Stomach (tissue), 9 donors: Measurements from ENCODE around the gene ETNK2. TPM values are rescaled to one million over a fixed set of nuclear protein-coding genes. Genes with fewer than 3 reads are reported as not detected.
A peak's percentile ranks its signal among the peaks of the same experiment; 100 is the strongest.

Experiments
- DNase-seq, 2 donors: peaks; one replicate each; pipeline versions ENCODE4 v3.0.0 to v3.0.0-alpha.2; 2013 to 2019
- H3K27ac ChIP-seq, 5 donors: fragments of 200-600 bp in 4 of 5; sonication (generic) in 4 of 5; one replicate each; pipeline ENCODE4 v1.5.1; 2013 to 2019; ENCODE audit warnings: mild to moderate bottlenecking in 1 of 5, moderate library complexity in 1 of 5
- H3K27me3 ChIP-seq, 3 donors: fragments of 200-600 bp; sonication (generic); one replicate each; pipeline ENCODE4 v1.5.1; 2017 to 2019; ENCODE audit warnings: mixed run types in 1 of 3
- H3K36me3 ChIP-seq, 4 donors: fragments of 200-600 bp; sonication (generic); 1 replicate in 3 of 4; 2 replicates in 1 of 4; pipeline ENCODE4 v1.5.1; 2016 to 2019
- H3K4me1 ChIP-seq, 4 donors: fragments of 200-600 bp; sonication (generic); one replicate each; pipeline ENCODE4 v1.5.1; 2016 to 2019
- H3K4me3 ChIP-seq, 4 donors: fragments of 200-600 bp; sonication (generic) in 3 of 4; one replicate each; pipeline ENCODE4 v1.5.1; 2016 to 2019; ENCODE audit warnings: mild to moderate bottlenecking in 1 of 4
- H3K9me3 ChIP-seq, 4 donors: fragments of 200-600 bp; sonication (generic); one replicate each; pipeline ENCODE4 v1.5.1; 2016 to 2019
- EP300 ChIP-seq: sonication (generic); formaldehyde crosslinking; IDR thresholded peaks from one replicate; pipeline ENCODE4 v1.6.1; 2017; ENCODE audit warnings: antibody characterized with exemption
- POLR2A ChIP-seq, 4 donors: fragments of 450-650 bp; IDR thresholded peaks; one replicate each; pipeline ENCODE4 v1.6.1; 2016; ENCODE audit warnings: antibody characterized with exemption in 4 of 4, control low read depth in 2 of 4, mild to moderate bottlenecking in 1 of 4, moderate library complexity in 1 of 4
- POLR2AphosphoS5 ChIP-seq, 3 donors: sonication (generic); formaldehyde crosslinking; IDR thresholded peaks; one replicate each; pipeline ENCODE4 v1.6.1; 2016; ENCODE audit warnings: antibody characterized with exemption in 3 of 3
- WGBS, 5 donors: extraction: QIAGEN DNeasy Blood & Tissue Kit in 3 of 5; methylation state at CpG; one replicate each; pipeline versions ENCODE4 v1.1.5 to v1.1.7; 2013 to 2018; 5-methylcytosine and 5-hydroxymethylcytosine counted together
- intact Hi-C: fragments of 100-400 bp; cut with DNase I; formaldehyde crosslinking; loops from one replicate; pipeline ENCODE4 v1.15.1; 2023; ENCODE audit warnings: low total_unique reads
- polyA plus RNA-seq, 3 donors: library from polyadenylated mRNA; stranded (reverse); fragments of 200-250 nt; gene quantifications; one replicate each; pipeline ENCODE4 v1.2.3, GENCODE V29; 2013
- total RNA-seq, 5 donors: library from RNA; depleted of rRNA; stranded (reverse); fragments of >200 nt; gene quantifications; one replicate each; pipeline versions ENCODE4 v1.1.0 to v1.2.3, GENCODE V29; 2014 to 2016
- TF ChIP-seq, protein P1 (sequence below), 7 experiments: fragments of 450-650 bp in 4 of 7; fragments of 200-600 bp in 3 of 7; sonication (generic) in 3 of 7; IDR thresholded peaks; one replicate each; pipeline ENCODE4 v1.5.1; 2016 to 2019; ENCODE audit warnings: antibody characterized with exemption in 7 of 7, control low read depth in 2 of 7, mild to moderate bottlenecking in 1 of 7
- donor health status: healthy with polysubstance abuse.
- donor health status: Bipolar disorder and iron deficiency.
- donor health status: healthy.

The ETNK2 gene
- total and polyA plus RNA-seq, 8 donors: 0.45 to 12.2 (median 7.1) TPM

DNA sequence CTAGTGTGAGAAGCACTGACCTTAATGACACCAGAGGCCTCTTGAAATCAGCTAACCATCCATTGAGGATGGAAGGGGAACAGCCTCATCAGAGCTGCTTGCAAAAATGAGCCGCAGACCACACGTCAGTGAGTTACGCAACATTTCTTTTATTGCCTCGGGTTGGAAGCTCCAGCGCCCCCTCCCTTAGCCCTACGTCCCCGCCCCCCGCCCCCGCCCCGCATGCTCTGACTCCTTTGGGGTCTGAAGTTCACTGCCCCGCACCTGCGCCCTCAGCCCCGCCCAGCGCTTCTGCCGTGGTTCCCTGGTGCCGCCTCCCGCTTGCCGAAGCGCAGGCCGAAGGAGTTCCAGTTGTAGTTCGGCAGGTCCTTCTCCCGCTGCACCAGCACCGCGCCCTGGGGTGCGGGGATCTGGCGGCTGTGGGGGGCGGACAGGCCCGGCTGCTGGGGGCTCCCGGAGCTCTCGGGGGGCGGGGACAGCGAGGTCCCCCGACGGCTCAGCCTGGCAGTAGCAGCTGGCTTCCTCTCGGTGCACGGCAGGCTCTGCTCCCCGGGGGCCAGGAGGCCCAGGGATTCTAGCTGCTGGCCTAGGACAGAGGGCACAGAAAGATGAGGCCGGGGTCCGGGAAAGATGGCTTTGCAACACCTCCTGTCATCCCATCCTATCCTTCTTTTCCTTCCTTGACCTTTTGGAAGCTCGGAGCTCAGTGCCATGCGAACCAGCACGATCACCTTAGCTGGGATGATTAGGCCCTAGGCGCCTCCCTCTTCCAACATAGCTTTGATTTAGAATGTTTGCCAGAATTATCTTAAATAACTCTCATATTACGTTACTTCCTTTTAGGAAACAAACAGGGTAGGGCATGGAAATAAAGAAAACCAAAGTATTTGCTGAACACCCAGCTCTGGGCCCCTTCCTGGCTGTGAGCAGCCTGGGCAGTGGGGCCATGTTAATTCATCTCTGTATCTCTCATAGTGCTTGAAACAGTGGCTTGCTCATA lies 38.7 kb upstream of the ETNK2 start:
- Histone ChIP-seq H3K4me1 (peaks cover 21 to 50% (median 27%) of the 10 kb centered on the region in 4 donors), H3K9me3 (no peaks in the 10 kb centered on the region), H3K27me3 (peaks cover 0 to 74% (median 9%) of the 10 kb centered on the region in 3 donors), H3K27ac (peak overlapping the region; percentile 55 to 82 (median 72)), H3K36me3 (no peaks in the 10 kb centered on the region), H3K4me3 (peak overlapping the region; percentile 15 to 31 (median 27))
- peak in 1 of 2 donors; percentile 80 for DNase-seq
- TF ChIP-seq POLR2A (IDR thresholded peaks at IDR 0.05): no peak
- TF ChIP-seq, protein P1, sequence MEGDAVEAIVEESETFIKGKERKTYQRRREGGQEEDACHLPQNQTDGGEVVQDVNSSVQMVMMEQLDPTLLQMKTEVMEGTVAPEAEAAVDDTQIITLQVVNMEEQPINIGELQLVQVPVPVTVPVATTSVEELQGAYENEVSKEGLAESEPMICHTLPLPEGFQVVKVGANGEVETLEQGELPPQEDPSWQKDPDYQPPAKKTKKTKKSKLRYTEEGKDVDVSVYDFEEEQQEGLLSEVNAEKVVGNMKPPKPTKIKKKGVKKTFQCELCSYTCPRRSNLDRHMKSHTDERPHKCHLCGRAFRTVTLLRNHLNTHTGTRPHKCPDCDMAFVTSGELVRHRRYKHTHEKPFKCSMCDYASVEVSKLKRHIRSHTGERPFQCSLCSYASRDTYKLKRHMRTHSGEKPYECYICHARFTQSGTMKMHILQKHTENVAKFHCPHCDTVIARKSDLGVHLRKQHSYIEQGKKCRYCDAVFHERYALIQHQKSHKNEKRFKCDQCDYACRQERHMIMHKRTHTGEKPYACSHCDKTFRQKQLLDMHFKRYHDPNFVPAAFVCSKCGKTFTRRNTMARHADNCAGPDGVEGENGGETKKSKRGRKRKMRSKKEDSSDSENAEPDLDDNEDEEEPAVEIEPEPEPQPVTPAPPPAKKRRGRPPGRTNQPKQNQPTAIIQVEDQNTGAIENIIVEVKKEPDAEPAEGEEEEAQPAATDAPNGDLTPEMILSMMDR (IDR thresholded peaks at IDR 0.05): no peak
- TF ChIP-seq POLR2AphosphoS5 (IDR thresholded peaks at IDR 0.05): no peak
- no peak for TF ChIP-seq EP300
- WGBS, 5 donors: 8 to 24% (median 9%) methylated on average over 14 to 44 of the region's 44 CpGs
- intact Hi-C loops: no loop called here

DNA sequence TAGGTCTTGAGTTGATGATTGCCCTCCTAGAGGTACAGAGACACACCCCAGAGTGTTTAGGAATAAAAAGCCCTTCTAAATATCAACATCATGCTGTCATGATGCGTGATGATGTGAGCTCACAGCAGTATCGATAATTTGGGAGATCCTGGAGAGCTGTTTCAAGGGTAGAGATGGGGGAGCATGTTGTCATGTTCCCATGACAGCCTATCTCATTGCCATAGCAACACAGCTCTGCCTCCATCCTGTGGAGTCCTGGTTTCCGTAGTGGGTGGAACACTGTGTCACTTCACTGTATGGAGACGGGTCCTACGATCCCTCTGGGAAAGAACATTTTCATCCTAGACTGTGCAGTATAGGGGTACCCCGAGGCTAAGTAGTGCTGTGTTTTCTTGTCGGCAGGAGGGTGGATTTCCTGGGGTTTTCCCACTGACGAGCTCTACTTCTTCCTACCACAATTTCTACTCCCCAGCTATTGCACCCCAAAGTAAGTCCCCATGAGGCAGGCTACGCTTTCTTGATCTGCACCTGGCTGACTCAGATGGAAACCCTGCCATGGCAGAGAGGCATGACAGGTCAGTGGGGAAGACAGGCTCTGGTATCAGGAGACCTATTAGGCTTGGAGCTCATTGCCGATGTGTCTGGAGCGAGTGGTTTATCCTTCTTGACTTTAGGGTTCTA lies 37.3 kb upstream of the ETNK2 start:
- TF ChIP-seq EP300: no peak
- no peak for TF ChIP-seq POLR2A (IDR thresholded peaks at IDR 0.05)
- TF ChIP-seq, protein P1 (IDR thresholded peaks at IDR 0.05): no peak
- no peak for TF ChIP-seq POLR2AphosphoS5 (IDR thresholded peaks at IDR 0.05)
- Histone ChIP-seq H3K4me3 (no peak overlapping the region), H3K27ac (no peak overlapping the region), H3K9me3 (no peaks in the 10 kb centered on the region), H3K4me1 (peaks cover 16 to 43% (median 24%) of the 10 kb centered on the region in 4 donors), H3K27me3 (peaks cover 0 to 70% (median 9%) of the 10 kb centered on the region in 3 donors), H3K36me3 (no peaks in the 10 kb centered on the region)
- intact Hi-C loops: no loop called here
- no peak for DNase-seq
- 75 to 87% (median 84%) methylated on average over 11 of the region's 11 CpGs for WGBS, 5 donors

DNA sequence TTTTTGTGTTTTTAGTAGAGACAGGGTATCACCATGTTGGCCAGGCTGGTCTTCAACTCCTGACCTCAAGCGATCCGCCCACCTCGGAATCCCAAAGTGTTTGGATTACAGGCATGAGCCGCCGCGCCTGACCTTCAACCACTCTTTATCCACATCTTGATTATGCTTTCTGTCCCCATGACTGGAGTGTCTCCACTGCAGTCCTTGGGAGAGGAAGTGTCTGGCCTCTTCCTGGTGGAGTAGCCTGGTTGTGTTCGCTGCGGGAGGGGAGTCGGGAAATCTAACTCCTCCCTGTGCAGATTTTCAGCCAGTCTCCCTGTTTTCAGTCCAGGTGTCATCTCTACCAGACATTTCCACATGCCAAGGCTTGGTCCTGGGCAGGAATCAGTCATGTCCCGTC lies 34.8 kb upstream of the ETNK2 start:
- TF ChIP-seq POLR2A (IDR thresholded peaks at IDR 0.05): no peak
- TF ChIP-seq EP300: no peak
- TF ChIP-seq POLR2AphosphoS5 (IDR thresholded peaks at IDR 0.05): no peak
- TF ChIP-seq, protein P1 (IDR thresholded peaks at IDR 0.05): no peak
- Histone ChIP-seq H3K9me3 (no peaks in the 10 kb centered on the region), H3K4me3 (no peak overlapping the region), H3K27me3 (peaks cover 0 to 56% (median 9%) of the 10 kb centered on the region in 3 donors), H3K36me3 (no peaks in the 10 kb centered on the region), H3K27ac (no peak overlapping the region), H3K4me1 (peaks cover 9 to 21% (median 16%) of the 10 kb centered on the region in 4 donors)
- no peak for DNase-seq
- intact Hi-C loops: no loop called here
- 67 to 86% (median 82%) methylated on average over 10 of the region's 10 CpGs for WGBS, 5 donors

- H3K36me3 ChIP-seq: no peaks in the 10 kb centered on the region
- no peak for DNase-seq
- no peaks in the 10 kb centered on the region for H3K4me1 ChIP-seq
- WGBS, 5 donors: 44 to 76% (median 67%) methylated on average over 1 of the region's 1 CpG
- no peak overlapping the region for H3K27ac ChIP-seq
- intact Hi-C loops: no loop called here
- H3K27me3 ChIP-seq: peaks cover 0 to 10% (median 0%) of the 10 kb centered on the region in 3 donors
- no peaks in the 10 kb centered on the region for H3K9me3 ChIP-seq
- H3K4me3 ChIP-seq: no peak overlapping the region
- TF ChIP-seq POLR2AphosphoS5 (IDR thresholded peaks at IDR 0.05): no peak
- TF ChIP-seq EP300: no peak
- TF ChIP-seq, protein P1 (IDR thresholded peaks at IDR 0.05): no peak
- no peak for TF ChIP-seq POLR2A (IDR thresholded peaks at IDR 0.05)
These were observed 29.3 kb upstream of the ETNK2 start for GRCh38 chr1:204181116-204181515.
